Stimulated activated CD8-positive, alpha-beta memory T cell treated with anti-CD3 and anti-CD28 coated beads, Interleukin-2, amount 100 ng/mL, for 1 hour (primary cell): ENCODE measurements around the gene LCA5.
"Not testable (repeated sequence)": the region's sequence is repeated elsewhere in the genome, so short reads cannot be mapped to it uniquely, and the experiment has no call there.

ENCODE experiments used
- DNase-seq, 2 donors: peaks; one replicate each; pipeline ENCODE4 v3.0.0-alpha.2; 2020; ENCODE audit warnings: low read depth in 2 of 2

The LCA5 gene

DNA sequence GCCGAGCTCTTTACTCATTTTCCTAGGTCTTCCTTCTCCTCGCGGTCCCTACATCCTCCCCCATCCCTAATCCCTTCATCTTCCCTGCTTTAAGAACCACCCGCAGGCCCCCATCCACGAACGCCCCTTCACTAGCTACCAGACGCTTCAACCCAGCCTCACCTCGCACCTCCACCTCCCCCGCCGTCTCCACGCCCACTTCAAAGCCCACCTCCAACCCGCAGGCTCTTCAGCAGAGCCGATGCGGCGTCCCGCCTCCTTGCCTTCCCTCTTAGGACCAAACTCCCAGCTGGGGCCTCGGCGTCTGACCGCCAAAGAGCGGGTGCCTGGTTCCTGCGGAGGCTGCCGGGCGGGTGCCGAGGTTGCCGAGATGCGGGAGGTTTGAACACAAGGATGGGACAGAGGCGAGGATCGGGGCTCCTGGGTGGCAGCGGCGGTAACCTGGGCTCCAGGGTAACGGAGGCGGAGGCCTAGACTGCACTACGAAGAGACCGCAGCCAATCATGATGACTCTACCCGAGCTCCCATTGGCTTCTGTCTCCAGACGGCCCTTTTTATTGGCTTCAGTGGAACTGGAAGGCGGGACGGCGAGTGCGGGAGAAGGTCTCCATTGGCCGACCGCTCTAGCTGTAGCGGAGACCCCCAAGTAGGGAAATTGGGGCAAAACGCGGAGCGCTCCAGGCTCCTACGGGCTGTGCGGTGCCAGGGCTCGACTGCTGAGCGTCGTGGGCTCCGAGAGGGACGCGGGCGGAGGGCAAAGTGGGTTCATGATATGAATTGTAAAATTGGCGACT lies at the start of gene LCA5:
Gene LCA5, minus strand, starts transcription at position 477 of the 794 bp plus-strand sequence. CDS start 18,536 bp downstream, outside the sequence.
- peak; percentile 48 to 58 for DNase-seq

DNA sequence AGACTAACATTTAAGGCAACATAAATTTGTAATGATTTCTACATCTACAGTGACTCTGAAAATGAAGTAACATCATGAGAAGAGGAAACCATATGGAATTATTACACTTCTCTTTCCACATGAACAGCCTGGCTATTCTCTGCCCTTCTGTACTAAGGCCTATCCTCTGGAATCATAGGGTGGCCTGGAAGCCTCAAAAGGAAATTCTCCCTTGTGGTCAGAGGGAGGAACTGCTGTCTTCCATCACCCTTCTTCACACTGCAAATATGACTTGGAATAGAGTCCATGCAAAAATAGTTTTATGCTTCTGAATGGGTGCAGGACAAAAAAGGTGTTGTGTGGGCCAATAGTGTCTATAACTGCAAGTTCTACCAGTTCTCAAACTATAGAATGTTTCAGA lies 49.3 kb upstream of the LCA5 start:
- DNase-seq, result no peak

DNA sequence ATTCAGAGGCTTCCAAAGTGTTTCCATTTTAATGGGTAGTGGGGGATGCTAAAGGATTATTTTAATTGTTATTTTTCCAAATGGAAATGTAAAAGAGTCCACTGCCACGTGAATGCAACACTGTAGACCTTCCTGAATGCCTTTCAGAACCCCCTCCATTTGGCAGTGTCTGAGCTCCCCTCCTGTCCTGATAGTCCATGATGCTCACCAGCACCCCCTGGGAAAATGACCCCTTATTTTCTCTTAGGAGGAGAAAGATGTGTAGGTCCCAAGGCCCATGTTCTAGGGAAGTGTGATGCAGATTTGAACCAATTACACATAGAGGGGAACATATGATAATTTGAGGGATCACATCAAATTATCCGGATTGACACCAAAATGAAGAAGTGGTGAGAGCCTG lies 47.1 kb upstream of the LCA5 start:
- DNase-seq, result no peak

DNA sequence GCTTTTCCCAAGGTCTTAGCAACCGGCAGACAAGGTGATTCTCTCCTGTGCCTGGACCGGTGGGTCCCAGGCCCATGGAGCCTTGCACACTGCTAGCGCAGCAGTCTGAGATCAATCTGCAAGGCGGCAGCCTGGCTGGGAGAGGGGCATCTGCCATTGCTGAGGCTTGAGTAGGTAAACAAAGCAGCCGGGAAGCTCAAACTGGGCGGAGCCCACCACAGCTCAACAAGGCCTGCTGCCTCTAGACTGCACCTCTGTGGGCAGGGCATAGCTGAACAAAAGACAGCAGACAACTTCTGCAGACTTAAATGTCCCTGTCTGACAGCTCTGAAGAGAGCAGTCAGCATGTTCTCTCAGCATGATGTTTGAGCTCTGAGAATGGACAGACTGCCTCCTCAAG lies 40.7 kb upstream of the LCA5 start:
- not testable (repeated sequence) for DNase-seq

DNA sequence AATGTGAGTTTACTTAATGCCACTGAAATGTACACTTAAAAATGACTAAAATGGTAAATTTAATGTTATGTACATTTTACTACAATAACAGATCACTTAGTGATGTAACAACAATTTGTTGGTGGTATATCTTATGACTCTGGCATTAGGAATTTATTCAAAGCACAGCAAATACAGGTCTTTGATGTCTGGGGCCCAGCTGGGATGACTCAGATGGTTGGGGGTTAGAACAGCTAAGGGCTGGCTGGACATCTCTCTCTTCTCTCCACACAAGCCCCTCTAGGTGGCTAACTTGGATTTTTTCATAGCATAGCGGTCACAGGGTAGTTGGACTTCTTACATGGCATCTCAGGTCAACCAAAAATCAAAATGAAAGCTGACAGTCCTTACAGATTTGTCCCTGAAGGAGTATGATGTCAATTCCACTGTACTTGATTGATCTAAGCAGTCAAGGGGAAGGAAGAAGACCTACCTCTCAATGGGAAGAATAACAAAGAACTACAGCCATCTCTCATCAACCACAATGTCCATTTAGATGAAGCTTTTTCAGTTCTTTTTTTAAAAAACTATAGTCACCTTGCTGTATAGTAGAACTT lies 37.5 kb upstream of the LCA5 start:
- no peak for DNase-seq

DNA sequence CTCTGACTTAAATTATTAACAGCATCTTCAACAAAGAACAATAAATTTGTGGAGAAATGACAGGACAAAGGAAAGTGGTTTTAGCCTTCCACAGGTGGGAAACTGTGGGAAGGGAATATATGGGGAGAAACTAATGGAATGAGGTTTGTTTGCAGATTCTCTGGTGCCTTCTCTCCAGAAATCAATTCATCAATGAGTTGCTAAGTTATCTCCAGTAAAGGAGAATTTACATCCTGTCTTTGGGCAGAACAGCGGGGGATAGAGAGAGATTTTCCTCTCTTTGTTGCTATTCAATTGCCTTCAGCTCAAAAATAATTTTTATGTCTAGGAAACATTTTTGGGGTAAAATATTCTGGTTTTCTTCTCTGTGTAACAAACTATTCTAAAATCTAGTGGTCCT lies 36.9 kb upstream of the LCA5 start:
- DNase-seq, result no peak

DNA sequence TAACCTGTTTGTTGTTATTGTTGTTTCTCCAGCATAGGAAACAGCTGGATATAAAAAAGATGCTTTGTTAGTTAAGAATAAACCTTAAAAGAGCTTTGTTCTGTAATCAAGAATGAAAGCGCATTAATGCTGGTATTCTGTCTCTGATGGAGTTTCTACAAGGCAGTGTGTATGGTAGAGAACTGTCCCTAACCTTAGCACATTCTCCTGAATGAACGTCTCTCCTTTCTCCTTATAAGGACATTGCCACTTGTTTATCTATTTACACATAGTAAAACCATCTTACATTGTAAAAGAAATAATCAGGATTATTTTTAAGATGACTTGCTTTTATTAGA lies 33.8 kb upstream of the LCA5 start:
- no peak for DNase-seq

DNA sequence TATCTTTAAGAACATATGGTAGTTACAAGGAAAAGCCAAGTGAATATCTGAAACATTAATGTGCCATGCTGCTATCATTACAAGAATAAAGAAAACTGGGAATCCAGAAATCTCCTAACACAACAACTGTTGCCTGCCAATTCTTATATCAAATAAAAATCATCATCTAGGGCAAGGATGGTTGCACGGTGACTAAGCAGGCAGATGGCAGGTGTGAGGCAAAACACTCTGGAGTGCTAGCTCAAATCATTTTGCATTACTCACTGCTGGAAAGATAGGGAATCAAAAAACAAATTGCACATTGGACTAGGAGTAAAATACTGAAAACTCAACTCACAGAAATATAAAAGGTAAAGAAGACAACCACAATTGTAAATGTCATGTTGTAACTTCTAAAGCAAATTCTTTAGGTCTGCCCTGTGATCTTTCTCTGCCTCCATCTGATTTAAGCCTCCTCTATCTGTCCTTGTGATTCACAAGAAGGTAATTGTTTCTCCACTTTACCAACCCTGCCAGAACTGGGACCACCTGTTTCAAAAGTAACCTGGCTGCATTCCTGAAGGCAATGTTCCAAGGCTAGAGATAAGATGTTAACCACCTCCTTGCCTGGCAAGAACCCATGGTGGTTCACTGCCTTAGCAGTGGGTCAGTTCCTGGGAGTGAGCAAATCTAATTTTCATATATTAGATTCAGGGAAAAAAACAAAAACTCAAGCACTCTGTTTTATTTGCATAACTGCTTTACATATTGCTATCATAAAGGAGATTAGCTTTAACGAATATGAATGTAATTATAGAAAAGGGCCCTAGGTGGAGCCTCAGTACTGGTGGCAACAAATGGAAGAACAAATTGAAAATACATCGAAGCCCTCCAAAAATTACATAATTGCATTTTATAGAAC lies 33.1 kb upstream of the LCA5 start:
- DNase-seq, result no peak

DNA sequence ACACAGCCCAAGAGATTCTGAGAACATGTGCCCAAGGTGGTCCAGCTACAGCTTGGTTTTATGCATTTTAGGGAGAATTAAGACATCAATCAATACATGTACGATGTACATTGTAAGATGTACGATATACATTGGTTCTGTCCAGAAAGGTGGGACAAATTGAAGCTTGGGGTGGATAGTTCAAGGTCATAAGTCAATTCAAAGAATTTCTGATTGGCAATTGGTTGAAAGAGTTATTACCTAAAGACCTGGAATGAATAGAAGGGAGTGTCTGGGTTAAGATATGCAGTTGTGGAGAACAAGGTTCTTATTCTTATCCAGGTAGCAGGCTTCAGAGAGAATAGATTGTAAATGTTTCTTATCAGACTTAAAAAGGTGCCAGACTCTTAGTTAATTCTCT lies 31.8 kb upstream of the LCA5 start:
- DNase-seq, result no peak

DNA sequence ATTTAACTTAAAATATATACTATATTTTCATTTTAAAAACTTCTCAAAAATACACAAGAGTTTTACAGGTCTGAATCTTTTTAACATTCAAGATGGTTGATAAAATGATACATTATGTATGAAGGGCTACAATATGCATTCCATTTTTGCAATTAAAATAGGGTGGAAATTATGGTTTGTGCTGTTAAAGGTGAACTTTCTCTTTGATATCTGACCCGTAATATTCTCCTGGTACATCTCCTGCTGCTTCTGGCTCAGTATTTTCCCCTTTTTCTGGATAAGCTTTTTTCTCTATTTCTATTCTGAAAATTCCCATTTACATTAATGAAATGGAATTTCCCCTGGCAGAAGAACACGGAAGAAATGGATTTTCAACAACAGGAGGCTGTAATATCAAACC lies 27.4 kb upstream of the LCA5 start:
- DNase-seq, result no peak

DNA sequence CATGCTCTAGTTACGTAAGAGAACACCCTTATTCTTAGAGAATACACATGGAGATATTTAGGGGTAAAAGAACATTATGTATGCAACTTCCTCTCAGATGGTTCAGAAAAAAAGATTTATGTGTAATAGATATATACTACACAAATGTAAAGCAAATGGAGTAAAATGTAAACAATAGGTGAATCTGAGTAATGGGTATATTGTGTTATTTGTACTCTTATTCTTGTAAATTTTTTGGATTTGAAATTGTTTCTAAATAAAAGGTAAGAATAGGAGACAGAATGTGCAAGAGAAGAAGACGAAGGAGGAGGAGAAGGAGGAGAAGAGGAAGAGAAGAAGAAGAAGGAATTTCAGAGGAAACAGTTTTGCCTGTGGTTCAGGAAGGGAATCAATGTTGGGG lies 22.5 kb upstream of the LCA5 start:
- DNase-seq, result no peak

DNA sequence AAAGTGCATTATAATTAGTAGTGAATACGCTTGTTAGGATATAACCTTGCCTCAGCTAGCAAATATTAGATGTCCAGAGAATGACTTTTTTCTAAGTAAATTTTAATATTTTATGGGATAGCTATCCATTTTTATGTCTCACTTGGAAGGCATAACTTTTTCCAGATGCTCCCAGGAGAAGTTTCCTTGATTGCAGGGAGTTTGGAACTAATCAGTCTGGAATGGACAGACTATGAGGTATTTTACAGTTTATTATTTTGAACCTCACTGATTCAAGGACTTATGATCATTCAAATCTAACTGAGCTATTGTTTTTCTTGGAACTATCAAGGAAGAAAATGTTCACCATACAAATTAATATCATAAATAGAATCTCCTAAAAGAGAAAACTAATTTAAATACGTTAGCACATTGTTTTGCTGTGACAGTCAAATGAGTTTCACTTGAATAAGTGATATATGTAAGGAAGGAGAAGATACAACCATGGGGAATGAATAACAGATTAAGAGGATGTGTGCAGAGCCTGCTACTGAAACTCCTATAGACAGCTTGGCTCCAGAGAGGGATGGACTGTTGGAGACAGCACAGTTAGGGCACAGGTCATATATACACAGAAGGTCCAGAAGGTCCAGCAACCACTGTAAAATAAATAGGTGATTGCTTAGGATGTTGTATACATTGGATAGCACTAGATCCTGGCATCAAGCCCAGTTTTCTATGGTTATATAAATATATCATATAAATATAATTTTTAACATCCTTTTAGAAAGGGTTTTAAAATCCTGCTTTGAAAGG lies 20.6 kb upstream of the LCA5 start:
- no peak for DNase-seq

DNA sequence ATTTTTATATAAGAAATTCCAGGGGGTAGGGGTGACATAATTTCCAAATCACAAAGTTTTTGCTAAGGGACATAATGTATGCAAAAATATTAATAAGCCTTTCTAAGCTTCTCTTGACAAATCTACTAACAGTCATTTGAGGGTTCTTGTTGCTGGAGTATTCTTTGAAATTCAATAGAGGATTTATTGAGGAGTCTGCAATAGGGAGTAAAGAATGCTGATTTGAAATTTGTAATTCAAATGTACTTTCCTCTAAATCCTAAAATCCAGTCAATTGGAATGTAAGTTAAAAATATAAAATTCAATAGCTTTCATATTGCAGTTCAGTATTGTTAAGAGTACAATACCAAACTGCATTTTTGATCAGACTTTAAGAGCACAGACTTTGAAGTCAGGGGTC lies 17.1 kb upstream of the LCA5 start:
- no peak for DNase-seq

DNA sequence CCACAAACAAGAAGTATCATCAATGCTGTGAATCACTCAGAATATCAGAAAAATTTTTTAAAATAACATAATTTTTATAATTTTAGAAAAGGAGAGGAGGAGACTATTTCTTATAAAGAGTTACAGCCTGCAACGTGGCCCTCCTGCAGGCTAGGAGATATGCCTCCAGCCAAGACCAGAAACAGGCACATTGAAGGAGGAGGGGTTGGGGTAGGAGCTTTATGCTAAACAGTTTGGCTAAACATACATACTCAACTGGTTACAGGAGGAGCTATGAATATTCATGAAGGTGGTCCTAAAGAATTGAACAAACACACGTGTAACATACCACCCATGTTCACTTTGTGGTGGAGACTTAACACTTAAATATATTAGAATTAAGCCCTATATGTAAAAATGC lies 14.2 kb upstream of the LCA5 start:
- DNase-seq, result no peak

DNA sequence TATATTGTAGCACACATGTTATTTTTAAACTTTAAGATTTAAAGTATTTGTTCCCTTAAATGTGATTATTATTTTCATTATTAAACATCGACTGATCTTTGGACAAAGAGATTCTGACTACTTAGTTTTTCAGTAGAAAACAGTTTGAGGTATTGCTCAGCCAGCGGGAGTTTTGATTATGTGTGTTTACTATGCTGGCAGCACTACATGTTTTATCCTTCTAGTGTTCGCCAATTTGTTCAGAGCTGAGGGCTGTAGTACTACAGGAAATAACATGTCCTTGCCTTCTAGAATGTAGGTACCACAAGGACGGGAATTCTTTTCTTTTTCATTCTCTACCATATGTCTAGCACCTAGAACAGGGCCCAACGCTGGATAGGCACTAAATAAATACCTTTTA lies 11.1 kb upstream of the LCA5 start:
- DNase-seq, result no peak

DNA sequence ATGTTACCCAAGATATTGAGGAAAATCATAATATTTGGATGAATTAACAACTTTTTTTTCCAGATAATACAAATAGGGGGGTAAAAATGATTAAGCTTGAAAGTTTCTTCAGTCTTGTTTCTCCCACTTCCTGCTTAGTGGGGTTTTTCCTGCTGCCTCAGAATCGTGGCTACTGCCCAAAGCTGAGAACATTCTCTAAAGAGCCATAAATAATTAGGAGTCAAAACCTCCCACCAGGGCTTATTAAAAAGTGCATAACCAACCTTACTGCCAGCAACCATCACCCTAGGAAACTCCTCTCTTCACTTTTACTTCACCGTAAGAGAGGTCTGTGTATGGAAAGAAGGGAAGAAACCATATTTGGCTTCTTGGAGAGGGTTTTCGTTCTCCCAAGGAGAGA lies 9.0 kb upstream of the LCA5 start:
- no peak for DNase-seq

DNA sequence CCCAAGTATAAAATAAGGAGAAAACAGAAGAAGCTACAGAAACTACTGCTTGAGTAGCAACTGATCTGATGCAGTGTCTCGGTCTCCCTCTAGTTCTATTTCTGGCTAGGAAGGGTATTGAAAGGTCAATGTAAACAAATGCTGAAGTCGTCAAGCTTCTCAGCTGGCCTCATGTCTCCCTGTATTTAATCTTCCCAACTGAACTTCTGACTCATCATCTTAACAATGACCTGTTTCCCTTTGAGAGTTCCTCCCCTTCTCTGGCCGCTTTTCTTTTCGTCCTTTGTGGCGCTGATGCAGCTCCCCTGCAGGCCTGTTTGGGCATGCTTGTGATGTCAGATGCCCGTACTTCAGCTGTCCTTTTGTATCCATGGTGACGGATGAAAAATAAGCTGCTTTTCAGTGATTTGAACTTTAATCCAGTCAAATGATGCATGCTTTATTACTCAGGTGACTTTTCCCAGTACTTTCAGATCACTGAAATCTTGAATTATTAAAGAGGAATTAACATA lies 7.8 kb upstream of the LCA5 start:
- DNase-seq, result no peak

DNA sequence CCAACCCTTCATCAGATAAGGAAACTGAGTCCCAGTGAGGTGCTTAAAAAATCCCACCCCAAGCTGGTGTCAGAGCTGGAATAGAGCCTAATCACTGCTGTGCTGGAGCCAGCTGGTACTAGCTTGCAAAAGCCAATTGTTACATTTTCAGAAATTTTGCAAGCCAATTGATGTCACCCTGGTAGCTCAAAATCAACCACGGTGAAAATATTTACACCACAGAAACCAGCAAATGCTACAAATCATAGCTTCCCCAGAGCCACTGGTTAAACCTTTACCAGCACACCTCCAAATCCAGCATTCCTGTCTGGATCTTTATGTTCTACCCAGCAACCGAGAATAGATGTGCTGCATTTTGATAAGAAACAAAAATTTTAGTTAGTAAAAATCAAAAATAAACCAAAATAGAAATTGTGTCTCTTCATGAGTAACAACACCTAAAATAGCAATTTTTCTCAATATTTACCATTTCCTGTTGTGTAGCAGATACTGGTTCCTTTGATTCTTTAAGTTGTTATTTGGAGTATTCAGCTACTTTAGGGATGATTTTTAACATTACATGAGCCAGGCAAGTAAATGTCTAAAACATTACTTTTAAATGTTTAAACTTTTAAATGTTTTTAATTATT lies 7.2 kb upstream of the LCA5 start:
- no peak for DNase-seq

DNA sequence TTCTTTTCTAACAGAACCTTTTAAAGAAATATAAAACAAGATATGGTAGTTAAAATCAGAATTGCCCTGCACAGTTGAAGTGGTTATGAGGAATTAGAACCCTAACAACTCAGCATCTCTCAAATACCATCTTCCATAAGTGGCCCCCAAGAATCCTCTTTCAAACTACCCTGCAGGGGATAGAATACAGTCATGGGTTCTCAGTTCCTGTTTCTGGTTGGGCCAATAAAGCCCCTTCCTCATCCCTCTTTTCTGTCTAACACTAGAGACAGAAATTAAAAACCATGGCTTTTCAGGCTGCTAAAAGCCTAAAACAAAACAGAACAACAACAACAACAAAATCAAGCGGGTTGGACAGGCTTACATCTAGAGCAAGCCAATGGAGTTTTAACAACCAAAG lies 6.7 kb upstream of the LCA5 start:
- DNase-seq, result no peak

DNA sequence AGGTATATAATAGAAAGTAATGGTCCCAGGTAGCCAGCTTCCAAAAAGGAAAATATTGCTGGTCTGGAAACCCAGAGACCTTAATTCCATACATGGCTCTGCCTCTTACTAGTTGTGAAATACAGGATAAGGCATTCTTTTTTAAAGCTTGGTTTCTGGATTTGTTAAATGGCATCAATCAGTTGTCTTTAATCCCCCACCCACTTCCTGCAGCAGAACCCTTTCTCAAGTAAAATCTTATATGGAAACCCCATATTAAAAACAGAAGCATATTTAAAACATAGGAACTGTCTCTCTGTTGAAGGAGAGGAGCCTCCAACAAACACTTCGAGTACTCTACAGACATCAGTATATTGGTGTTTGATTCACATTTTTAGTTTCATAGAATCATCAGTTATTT lies 6.2 kb upstream of the LCA5 start:
- no peak for DNase-seq
